HL-60 (cell line): ENCODE data around the gene ATP6V1G3.

Experiments
- DNase-seq, 2 experiments: peaks; one replicate each; pipeline ENCODE4 v3.0.0-alpha.2; 2010 to 2020; ENCODE audit warnings: low read depth in 1 of 2, low spot score in 1 of 2
- H3K27ac ChIP-seq: fragments of 250-450 bp; sonication (Bioruptor Pico); replicated peaks from 2 replicates; pipeline ENCODE4 v1.5.1; 2020; ENCODE audit warnings: mild to moderate bottlenecking, moderate library complexity
- H3K27me3 ChIP-seq: fragments of 250-450 bp; sonication (Bioruptor Pico); 2 replicates; pipeline ENCODE4 v1.5.1; 2021; ENCODE audit warnings: mild to moderate bottlenecking, moderate library complexity; ENCODE audit not compliant: insufficient read depth, poor library complexity, severe bottlenecking
- H3K4me3 ChIP-seq: replicated peaks from 2 replicates; pipeline ENCODE4 v1.5.1; 2011; ENCODE audit warnings: mild to moderate bottlenecking, control low read depth, low read length; ENCODE audit not compliant: insufficient read depth
- CTCF ChIP-seq: IDR thresholded peaks from one replicate; pipeline ENCODE4 v1.5.1; 2011; ENCODE audit warnings: low read length, control low read depth, inconsistent platforms; ENCODE audit not compliant: insufficient read depth
- GABPA ChIP-seq: IDR thresholded peaks from 2 replicates; pipeline ENCODE4 v1.6.1; 2012; ENCODE audit warnings: low read depth
- POLR2AphosphoS5 ChIP-seq: IDR thresholded peaks from 2 replicates; pipeline ENCODE4 v1.6.1; 2012; ENCODE audit warnings: low read depth
- REST ChIP-seq: IDR thresholded peaks from 2 replicates; pipeline ENCODE4 v1.6.1; 2012; ENCODE audit warnings: low read depth; ENCODE audit not compliant: insufficient replicate concordance
- SPI1 ChIP-seq: IDR thresholded peaks from 2 replicates; pipeline ENCODE4 v1.6.1; 2012; ENCODE audit warnings: low read depth, mild to moderate bottlenecking, borderline replicate concordance

Gene ATP6V1G3

GRCh38 chr1:198544265-198544664, 3.8 kb upstream of the ATP6V1G3 start:
- Histone ChIP-seq H3K27ac (no peak overlapping the region), H3K4me3 (no peak overlapping the region), H3K27me3 (no peaks in the 10 kb centered on the region)
- no peak for DNase-seq
- TF ChIP-seq GABPA (no peak), POLR2AphosphoS5 (no peak), CTCF (no peak), SPI1 (no peak), REST (no peak)

- TF ChIP-seq POLR2AphosphoS5 (no peak), REST (no peak), SPI1 (peak; percentile 85), CTCF (no peak), GABPA (no peak)
- Histone ChIP-seq H3K27ac (no peak overlapping the region), H3K27me3 (no peaks in the 10 kb centered on the region), H3K4me3 (no peak overlapping the region)
- DNase-seq: no peak
Observed at GRCh38 chr1:198543670-198544260, 3.3 kb upstream of the ATP6V1G3 start.

- TF ChIP-seq SPI1: no peak
- no peak for TF ChIP-seq POLR2AphosphoS5
- no peak for TF ChIP-seq GABPA
- no peak for TF ChIP-seq REST
- no peak for TF ChIP-seq CTCF
- Histone ChIP-seq H3K4me3 (no peak overlapping the region), H3K27me3 (no peaks in the 10 kb centered on the region), H3K27ac (no peak overlapping the region)
- DNase-seq: no peak
Observed at GRCh38 chr1:198542632-198543031, 2.2 kb upstream of the ATP6V1G3 start.
